K562 (cell line): ENCODE results near the gene FUZ. TPM values are rescaled to one million over a fixed set of nuclear protein-coding genes. Genes with fewer than 3 reads are reported as not detected.

Experiments used
- ATAC-seq: fragments of 200-7000 bp; cut with Tn5 transposase; 3 replicates; pipeline ENCODE4 v1.9.1; 2020; ENCODE audit warnings: moderate library complexity
- BruUV-seq: library from RNA; stranded (reverse); fragments of 400-500 nt; replicated peaks from 2 replicates; lab custom pipeline; 2021; lab: Mats Ljungman, UMichigan
- CTCF ChIA-PET: fragments of 300-600 bp; formaldehyde crosslinking; extraction: SDS; loops from one replicate; lab custom pipeline; 2021; ENCODE audit warnings: low intra/inter-chr PET ratio; lab: Yijun Ruan, JAX
- POLR2A ChIA-PET: fragments of 300-600, 350-650 bp; sonication (Branson Sonifier 250); formaldehyde crosslinking; extraction: SDS; loops from one replicate; lab custom pipeline; 2021; ENCODE audit warnings: antibody characterized with exemption, inconsistent platforms; lab: Yijun Ruan, JAX
- DNase-seq, 4 experiments: peaks; one replicate each; pipeline versions ENCODE4 v3.0.0 to v3.0.0-alpha.2; 2011 to 2018; ENCODE audit warnings: low spot score in 3 of 4, mixed read lengths in 3 of 4; ENCODE audit errors: extremely low read depth in 1 of 4
- FAIRE-seq: peaks from 2 replicates; lab custom pipeline; 2011; peaks lifted over from hg19 to GRCh38; lab: Jason Lieb, UNC
- H2AFZ ChIP-seq: 2 replicates; pipeline ENCODE4 v1.6.0; 2011; ENCODE audit warnings: low read depth, low read length, control low read depth, inconsistent platforms
- H3K27ac ChIP-seq: fragments of 200-600 bp; 3 replicates; pipeline ENCODE4 v1.8.0; 2011; ENCODE audit warnings: low read depth, mild to moderate bottlenecking, control low read depth, inconsistent platforms, low read length, moderate library complexity, mixed read lengths; ENCODE audit errors: extremely low read depth
- H3K27me3 ChIP-seq, 2 experiments: fragments of 300-600 bp in 1 of 2; 2 replicates in 1 of 2; 3 replicates in 1 of 2; pipeline versions ENCODE4 v1.6.0 to v1.8.0; 2011; ENCODE audit warnings: inconsistent platforms in 2 of 2, low read length in 2 of 2, mild to moderate bottlenecking in 1 of 2, mixed read lengths in 1 of 2, moderate library complexity in 1 of 2; ENCODE audit not compliant: control insufficient read depth in 2 of 2, insufficient read depth in 2 of 2
- H3K36me3 ChIP-seq: fragments of 300-600 bp; 3 replicates; pipeline ENCODE4 v1.8.0; 2011; ENCODE audit warnings: mild to moderate bottlenecking, low read length, inconsistent platforms; ENCODE audit not compliant: control insufficient read depth, insufficient read depth
- H3K4me1 ChIP-seq, 2 experiments: fragments of 200-600 bp in 1 of 2; replicated peaks in 1 of 2; 2 replicates in 1 of 2; 3 replicates in 1 of 2; pipeline versions ENCODE4 v1.5.1 to v1.8.0; 2011; ENCODE audit warnings: inconsistent platforms in 2 of 2, low read length in 2 of 2, mild to moderate bottlenecking in 1 of 2, mixed read lengths in 1 of 2, moderate library complexity in 1 of 2; ENCODE audit not compliant: control insufficient read depth in 2 of 2, insufficient read depth in 2 of 2
- H3K4me2 ChIP-seq: 2 replicates; pipeline ENCODE4 v1.6.1; 2011; ENCODE audit warnings: low read length, control low read depth, inconsistent platforms, mixed read lengths; ENCODE audit not compliant: insufficient read depth
- H3K4me3 ChIP-seq: fragments of 200-600 bp; sonication (generic), shearing (Covaris generic); 2 replicates; pipeline ENCODE4 v1.5.1; 2016; ENCODE audit warnings: control low read depth, inconsistent platforms
- H3K79me2 ChIP-seq: fragments of 200-600 bp; 3 replicates; pipeline ENCODE4 v1.8.0; 2011; ENCODE audit warnings: low read length, inconsistent platforms; ENCODE audit not compliant: control insufficient read depth, insufficient read depth
- H3K9ac ChIP-seq, 2 experiments: 2 replicates each; pipeline versions ENCODE4 v1.6.0 to v1.6.1; 2011; ENCODE audit warnings: low read depth in 2 of 2, low read length in 2 of 2, control low read depth in 1 of 2, inconsistent platforms in 1 of 2, mild to moderate bottlenecking in 1 of 2, mixed read lengths in 1 of 2; ENCODE audit not compliant: insufficient read depth in 1 of 2
- H3K9me1 ChIP-seq: one replicate; pipeline ENCODE4 v1.6.0; 2011; ENCODE audit warnings: inconsistent platforms, mild to moderate bottlenecking, low read length, moderate library complexity; ENCODE audit not compliant: control insufficient read depth, insufficient read depth
- H3K9me3 ChIP-seq: replicated peaks from 2 replicates; pipeline ENCODE4 v1.5.1; 2011; ENCODE audit warnings: low read depth, low read length, inconsistent platforms; ENCODE audit not compliant: control insufficient read depth, insufficient read depth
- H4K20me1 ChIP-seq: replicated peaks from 2 replicates; pipeline ENCODE4 v1.6.1; 2011; ENCODE audit warnings: low read length, inconsistent platforms, mixed read lengths; ENCODE audit not compliant: control insufficient read depth, insufficient read depth
- FIP1L1 ChIP-seq: fragments of 200-400 bp; formaldehyde crosslinking; IDR thresholded peaks from 2 replicates; pipeline ENCODE4 v1.6.1; 2018; ENCODE audit warnings: mild to moderate bottlenecking, low read depth, low read length; ENCODE audit not compliant: poor library complexity, severe bottlenecking
- FOXP1 ChIP-seq: sonication (generic); formaldehyde crosslinking; IDR thresholded peaks from 2 replicates; pipeline ENCODE4 v1.8.0; 2022; ENCODE audit warnings: mild to moderate bottlenecking, missing genetic modification reagents
- GTF2F1 ChIP-seq: IDR thresholded peaks from 2 replicates; pipeline ENCODE4 v1.6.1; 2011; ENCODE audit warnings: low read depth, low read length, improper control_type of control experiment
- HSF4 ChIP-seq: fragments of 250-450 bp; sonication (Bioruptor Pico); IDR thresholded peaks from 2 replicates; pipeline ENCODE4 v2.1.2; 2022; ENCODE audit warnings: mild to moderate bottlenecking, moderate library complexity, borderline replicate concordance
- PHB ChIP-seq: fragments of 250-450 bp; sonication (Bioruptor Pico); IDR thresholded peaks from 2 replicates; pipeline ENCODE4 v1.5.0; 2021
- SP2 ChIP-seq: IDR thresholded peaks from 2 replicates; pipeline ENCODE4 v1.6.1; 2011; ENCODE audit warnings: mild to moderate bottlenecking, low read depth, low read length, moderate library complexity; ENCODE audit not compliant: poor library complexity, severe bottlenecking; ENCODE audit errors: extremely low read depth
- TEAD1 ChIP-seq, 2 experiments: fragments of 450-650 bp in 1 of 2; sonication (generic) in 1 of 2; formaldehyde crosslinking; IDR thresholded peaks; 2 replicates each; pipeline versions ENCODE4 v1.4.0 to v1.8.0; 2020 to 2022; ENCODE audit warnings: mild to moderate bottlenecking in 2 of 2, missing genetic modification reagents in 1 of 2
- TEAD4 ChIP-seq, 2 experiments: sonication (generic) in 1 of 2; formaldehyde crosslinking in 1 of 2; IDR thresholded peaks; 2 replicates each; pipeline versions ENCODE4 v1.6.1 to v1.8.0; 2012 to 2022; ENCODE audit warnings: borderline replicate concordance in 1 of 2, inconsistent platforms in 1 of 2, low read length in 1 of 2, mild to moderate bottlenecking in 1 of 2, missing genetic modification reagents in 1 of 2
- U2AF2 ChIP-seq: fragments of 200-400 bp; formaldehyde crosslinking; optimal IDR thresholded peaks from 2 replicates; pipeline ENCODE3; 2017; ENCODE audit warnings: low read depth, mild to moderate bottlenecking, low read length
- XRCC3 ChIP-seq: fragments of 450-650 bp; IDR thresholded peaks from 2 replicates; pipeline ENCODE4 v1.6.1; 2017; ENCODE audit warnings: mild to moderate bottlenecking, moderate library complexity
- XRCC4 ChIP-seq: IDR thresholded peaks from one replicate; pipeline ENCODE4 v1.6.1; 2011; ENCODE audit not compliant: insufficient read depth, insufficient read length; ENCODE audit errors: extremely low read depth
- XRCC5 ChIP-seq: fragments of 200-400 bp; formaldehyde crosslinking; IDR thresholded peaks from 2 replicates; pipeline ENCODE4 v1.6.1; 2017; ENCODE audit warnings: low read depth, mild to moderate bottlenecking, low read length
- ZC3H4 ChIP-seq: sonication (generic); formaldehyde crosslinking; IDR thresholded peaks from 2 replicates; pipeline ENCODE4 v1.9.0; 2021; ENCODE audit warnings: missing genetic modification reagents, borderline replicate concordance
- WGBS: fragments of 100-300 bp; shearing (Covaris generic); methylation state at CpG from one replicate; pipeline ENCODE4 v1.1.6; 2016; ENCODE audit warnings: low coverage, mixed read lengths; ENCODE audit not compliant: insufficient coverage; ENCODE audit errors: missing lambda C conversion rate; 5-methylcytosine and 5-hydroxymethylcytosine counted together
- in situ Hi-C: fragments of 300-500 bp; cut with MboI; formaldehyde crosslinking; loops from 4 replicates; pipeline ENCODE4 v1.15.0; 2018; ENCODE audit warnings: inconsistent platforms, mixed read lengths
- intact Hi-C: fragments of 100-400 bp; cut with micrococcal nuclease; formaldehyde crosslinking; loops from 2 replicates; pipeline ENCODE4 v1.14.2; 2022
- polyA plus RNA-seq, 8 experiments: library from polyadenylated mRNA; depleted of rRNA in 4 of 8; stranded (reverse) in 5 of 8; unstranded in 3 of 8; fragments of >200 nt; fragmentation: Nextera tagmentation in 2 of 8; fragmentation: Illumina TruSeq in 1 of 8; extraction: Ambion mirVana in 2 of 8; extraction: Trizol in 1 of 8; gene quantifications; 2 replicates each; pipeline versions ENCODE4 v1.2.1 to v1.2.3, GENCODE V29; 2011 to 2014; ENCODE audit warnings: inconsistent platforms in 1 of 8, missing spikeins in 1 of 8
- total RNA-seq, 7 experiments: library from RNA; depleted of rRNA in 6 of 7; stranded (reverse); fragments of >200 nt in 6 of 7; fragmentation: Illumina TruSeq in 2 of 7; extraction: Trizol in 2 of 7; gene quantifications; 2 replicates each; pipeline versions ENCODE4 v1.2.1 to v1.2.3, GENCODE V29; 2011 to 2021; ENCODE audit warnings: low replicate concordance in 1 of 7
- TF ChIP-seq, protein P1 (sequence below): sonication (generic); formaldehyde crosslinking; IDR thresholded peaks from 2 replicates; pipeline ENCODE4 v1.9.0; 2022; ENCODE audit warnings: mild to moderate bottlenecking, missing genetic modification reagents
- TF ChIP-seq, protein P2 (sequence below): fragments of 250-450 bp; sonication (Bioruptor Pico); IDR thresholded peaks from 2 replicates; pipeline ENCODE4 v1.8.0; 2022; ENCODE audit warnings: inconsistent platforms, mild to moderate bottlenecking, moderate library complexity, borderline replicate concordance
- TF ChIP-seq, protein P3 (sequence below): sonication (generic); formaldehyde crosslinking; IDR thresholded peaks from 2 replicates; pipeline ENCODE4 v1.8.0; 2022; ENCODE audit warnings: missing genetic modification reagents, mild to moderate bottlenecking, moderate library complexity, borderline replicate concordance

The FUZ gene
- total and polyA plus RNA-seq, 9 of the 15 experiments (the other 6 are each of a cell fraction or from before 2014, with no cell fraction given), result 0.17 to 7.6 (median 3.6) TPM; not detected in 1

GRCh38 chr19:49809160-49809940 lies 3.7 kb downstream of the FUZ start (continued):
- TF ChIP-seq TEAD1 (CRISPR knock-in tag; IDR thresholded peaks at IDR 0.05), result peak in 1 of 2 experiments; percentile 43; a peak in 1 of 4 replicates
- TF ChIP-seq FOXP1, result peak; percentile 77; the same call in 1 of the 2 replicates
- TF ChIP-seq FIP1L1, result peak; percentile 46
- TF ChIP-seq TEAD4 (IDR thresholded peaks at IDR 0.05; ENCODE audit: low read length), result no peak
- 0 out of 2 replicates have a peak, but pooled peaks have one; percentile 12 for TF ChIP-seq TEAD4 (CRISPR knock-in tag; IDR thresholded peaks at IDR 0.05; ENCODE audit: borderline replicate concordance)
- no peak for TF ChIP-seq XRCC5
- TF ChIP-seq XRCC3, result no peak
- TF ChIP-seq, protein P1, sequence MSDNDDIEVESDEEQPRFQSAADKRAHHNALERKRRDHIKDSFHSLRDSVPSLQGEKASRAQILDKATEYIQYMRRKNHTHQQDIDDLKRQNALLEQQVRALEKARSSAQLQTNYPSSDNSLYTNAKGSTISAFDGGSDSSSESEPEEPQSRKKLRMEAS (CRISPR knock-in tag), result peak; percentile 44; the same call in 1 of the 2 replicates

DNA sequence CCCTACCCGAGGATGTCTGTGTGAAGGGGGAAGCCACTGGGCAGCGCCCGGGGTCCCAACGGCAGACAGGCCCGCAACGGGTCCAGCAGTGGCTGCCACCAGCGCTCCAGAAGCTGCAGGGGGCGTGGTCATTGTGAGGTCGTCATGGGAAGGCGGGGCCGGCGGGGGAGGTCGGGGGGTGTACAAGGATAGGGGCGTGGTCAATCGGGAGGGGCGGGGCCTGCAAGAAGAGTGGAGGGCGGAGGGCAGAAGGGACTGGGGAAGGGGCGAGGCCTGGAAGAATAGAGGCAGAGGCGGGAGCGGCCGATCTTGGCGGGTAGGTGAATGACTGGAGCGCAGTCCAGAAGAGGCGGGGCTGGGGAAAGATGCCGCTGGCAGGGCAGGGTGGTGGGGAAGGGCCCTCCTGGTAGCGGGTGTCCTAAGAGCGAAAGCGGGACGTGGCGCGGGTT lies 4.4 kb downstream of the FUZ start:
- Histone ChIP-seq H3K4me1 (peaks cover 25 to 55% of the 10 kb centered on the region in 2 experiments), H3K9me1 (no peaks in the 10 kb centered on the region), H3K9ac (peak overlapping the region in 1 of 2 experiments; percentile 86; a peak in 3 of 4 replicates), H4K20me1 (peaks cover 5% of the 10 kb centered on the region), H2AFZ (no peak overlapping the region; the same call in 1 of the 2 replicates), H3K79me2 (no peaks in the 10 kb centered on the region), H3K27me3 (no peaks in the 10 kb centered on the region), H3K27ac (no peak overlapping the region; the same call in 2 of the 3 replicates), H3K4me2 (peak overlapping the region; percentile 50), H3K9me3 (no peaks in the 10 kb centered on the region), H3K4me3 (no peak overlapping the region), H3K36me3 (peaks cover 42% of the 10 kb centered on the region)
- 29% methylated on average over 22 of the region's 31 CpGs for WGBS
- peak; percentile 62 for FAIRE-seq
- intact Hi-C loops, result loop anchor here (5.0 kb wide), 1 partner anchor 41 kb away; the partner anchor contains the start of gene AP2A1
- DNase-seq, result peak; percentile 92 to 97 (median 96)
- no TSS peak for BruUV-seq
- peak; percentile 76 for ATAC-seq
- in situ Hi-C loops, result no loop called here
- CTCF ChIA-PET, result interaction anchor here (0.6 kb wide), 1 partner anchor 10 kb away, joined by 3 read pairs; no protein-coding TSS in a partner anchor
- POLR2A ChIA-PET, result interaction anchor here (0.6 to 1.0 kb wide), 2 partner anchors 21 to 67 kb away, joined by 3 read pairs; no protein-coding TSS in a partner anchor
- TF ChIP-seq GTF2F1, result no peak
- no peak for TF ChIP-seq ZC3H4 (CRISPR knock-in tag)
- no peak for TF ChIP-seq PHB (CRISPR knock-in tag)
- no peak for TF ChIP-seq U2AF2
- TF ChIP-seq, protein P2, sequence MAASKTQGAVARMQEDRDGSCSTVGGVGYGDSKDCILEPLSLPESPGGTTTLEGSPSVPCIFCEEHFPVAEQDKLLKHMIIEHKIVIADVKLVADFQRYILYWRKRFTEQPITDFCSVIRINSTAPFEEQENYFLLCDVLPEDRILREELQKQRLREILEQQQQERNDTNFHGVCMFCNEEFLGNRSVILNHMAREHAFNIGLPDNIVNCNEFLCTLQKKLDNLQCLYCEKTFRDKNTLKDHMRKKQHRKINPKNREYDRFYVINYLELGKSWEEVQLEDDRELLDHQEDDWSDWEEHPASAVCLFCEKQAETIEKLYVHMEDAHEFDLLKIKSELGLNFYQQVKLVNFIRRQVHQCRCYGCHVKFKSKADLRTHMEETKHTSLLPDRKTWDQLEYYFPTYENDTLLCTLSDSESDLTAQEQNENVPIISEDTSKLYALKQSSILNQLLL (CRISPR knock-in tag), result no peak
- TF ChIP-seq SP2, result no peak
- TF ChIP-seq, protein P3, sequence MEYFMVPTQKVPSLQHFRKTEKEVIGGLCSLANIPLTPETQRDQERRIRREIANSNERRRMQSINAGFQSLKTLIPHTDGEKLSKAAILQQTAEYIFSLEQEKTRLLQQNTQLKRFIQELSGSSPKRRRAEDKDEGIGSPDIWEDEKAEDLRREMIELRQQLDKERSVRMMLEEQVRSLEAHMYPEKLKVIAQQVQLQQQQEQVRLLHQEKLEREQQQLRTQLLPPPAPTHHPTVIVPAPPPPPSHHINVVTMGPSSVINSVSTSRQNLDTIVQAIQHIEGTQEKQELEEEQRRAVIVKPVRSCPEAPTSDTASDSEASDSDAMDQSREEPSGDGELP (CRISPR knock-in tag), result 0 out of 2 replicates have a peak, but pooled peaks have one; percentile 7
- TF ChIP-seq XRCC4, result no peak
- no peak for TF ChIP-seq HSF4 (CRISPR knock-in tag)
